ENCODE data around the gene CROCC2.

CROCC2 gene

DNA sequence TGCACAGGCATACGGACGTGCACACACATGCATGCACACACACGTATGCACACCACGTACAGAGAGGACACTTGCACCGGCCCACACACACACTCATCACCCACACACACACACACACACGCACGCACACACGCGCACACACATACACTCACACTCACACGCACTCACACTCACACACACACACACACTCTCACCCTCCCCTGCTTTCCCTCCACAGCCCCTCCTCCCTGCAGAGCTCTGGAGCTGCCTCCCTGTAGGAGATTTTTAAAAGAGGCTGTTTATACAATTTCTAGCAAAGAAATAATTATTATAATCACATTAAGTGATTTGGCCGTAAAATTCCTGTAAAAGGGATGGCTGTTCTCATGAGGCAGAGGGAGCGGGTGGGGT is 55.8 kb downstream of the CROCC2 start:
- Histone ChIP-seq H3K4me3 (replicated peaks; ENCODE audit: insufficient read depth, low read length) (no peak overlapping the region), H3K27ac (replicated peaks) (no peak overlapping the region), H3K27me3 (ENCODE audit: insufficient read depth, poor library complexity, severe bottlenecking) (no peaks in the 10 kb centered on the region)
- TF ChIP-seq, protein P1, sequence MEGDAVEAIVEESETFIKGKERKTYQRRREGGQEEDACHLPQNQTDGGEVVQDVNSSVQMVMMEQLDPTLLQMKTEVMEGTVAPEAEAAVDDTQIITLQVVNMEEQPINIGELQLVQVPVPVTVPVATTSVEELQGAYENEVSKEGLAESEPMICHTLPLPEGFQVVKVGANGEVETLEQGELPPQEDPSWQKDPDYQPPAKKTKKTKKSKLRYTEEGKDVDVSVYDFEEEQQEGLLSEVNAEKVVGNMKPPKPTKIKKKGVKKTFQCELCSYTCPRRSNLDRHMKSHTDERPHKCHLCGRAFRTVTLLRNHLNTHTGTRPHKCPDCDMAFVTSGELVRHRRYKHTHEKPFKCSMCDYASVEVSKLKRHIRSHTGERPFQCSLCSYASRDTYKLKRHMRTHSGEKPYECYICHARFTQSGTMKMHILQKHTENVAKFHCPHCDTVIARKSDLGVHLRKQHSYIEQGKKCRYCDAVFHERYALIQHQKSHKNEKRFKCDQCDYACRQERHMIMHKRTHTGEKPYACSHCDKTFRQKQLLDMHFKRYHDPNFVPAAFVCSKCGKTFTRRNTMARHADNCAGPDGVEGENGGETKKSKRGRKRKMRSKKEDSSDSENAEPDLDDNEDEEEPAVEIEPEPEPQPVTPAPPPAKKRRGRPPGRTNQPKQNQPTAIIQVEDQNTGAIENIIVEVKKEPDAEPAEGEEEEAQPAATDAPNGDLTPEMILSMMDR (IDR thresholded peaks at IDR 0.05; ENCODE audit: insufficient read depth, low read length), result no peak
- TF ChIP-seq SPI1 (IDR thresholded peaks at IDR 0.05; ENCODE audit: borderline replicate concordance, low read depth) (no peak), GABPA (IDR thresholded peaks at IDR 0.05; ENCODE audit: low read depth) (no peak), POLR2AphosphoS5 (IDR thresholded peaks at IDR 0.05; ENCODE audit: low read depth) (no peak)
- TF ChIP-seq, protein P2, sequence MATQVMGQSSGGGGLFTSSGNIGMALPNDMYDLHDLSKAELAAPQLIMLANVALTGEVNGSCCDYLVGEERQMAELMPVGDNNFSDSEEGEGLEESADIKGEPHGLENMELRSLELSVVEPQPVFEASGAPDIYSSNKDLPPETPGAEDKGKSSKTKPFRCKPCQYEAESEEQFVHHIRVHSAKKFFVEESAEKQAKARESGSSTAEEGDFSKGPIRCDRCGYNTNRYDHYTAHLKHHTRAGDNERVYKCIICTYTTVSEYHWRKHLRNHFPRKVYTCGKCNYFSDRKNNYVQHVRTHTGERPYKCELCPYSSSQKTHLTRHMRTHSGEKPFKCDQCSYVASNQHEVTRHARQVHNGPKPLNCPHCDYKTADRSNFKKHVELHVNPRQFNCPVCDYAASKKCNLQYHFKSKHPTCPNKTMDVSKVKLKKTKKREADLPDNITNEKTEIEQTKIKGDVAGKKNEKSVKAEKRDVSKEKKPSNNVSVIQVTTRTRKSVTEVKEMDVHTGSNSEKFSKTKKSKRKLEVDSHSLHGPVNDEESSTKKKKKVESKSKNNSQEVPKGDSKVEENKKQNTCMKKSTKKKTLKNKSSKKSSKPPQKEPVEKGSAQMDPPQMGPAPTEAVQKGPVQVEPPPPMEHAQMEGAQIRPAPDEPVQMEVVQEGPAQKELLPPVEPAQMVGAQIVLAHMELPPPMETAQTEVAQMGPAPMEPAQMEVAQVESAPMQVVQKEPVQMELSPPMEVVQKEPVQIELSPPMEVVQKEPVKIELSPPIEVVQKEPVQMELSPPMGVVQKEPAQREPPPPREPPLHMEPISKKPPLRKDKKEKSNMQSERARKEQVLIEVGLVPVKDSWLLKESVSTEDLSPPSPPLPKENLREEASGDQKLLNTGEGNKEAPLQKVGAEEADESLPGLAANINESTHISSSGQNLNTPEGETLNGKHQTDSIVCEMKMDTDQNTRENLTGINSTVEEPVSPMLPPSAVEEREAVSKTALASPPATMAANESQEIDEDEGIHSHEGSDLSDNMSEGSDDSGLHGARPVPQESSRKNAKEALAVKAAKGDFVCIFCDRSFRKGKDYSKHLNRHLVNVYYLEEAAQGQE (IDR thresholded peaks at IDR 0.05; ENCODE audit: insufficient replicate concordance, low read depth), result no peak
- DNase-seq (ENCODE audit: low read depth in 1 of 2, low spot score in 1 of 2), result no peak

DNA sequence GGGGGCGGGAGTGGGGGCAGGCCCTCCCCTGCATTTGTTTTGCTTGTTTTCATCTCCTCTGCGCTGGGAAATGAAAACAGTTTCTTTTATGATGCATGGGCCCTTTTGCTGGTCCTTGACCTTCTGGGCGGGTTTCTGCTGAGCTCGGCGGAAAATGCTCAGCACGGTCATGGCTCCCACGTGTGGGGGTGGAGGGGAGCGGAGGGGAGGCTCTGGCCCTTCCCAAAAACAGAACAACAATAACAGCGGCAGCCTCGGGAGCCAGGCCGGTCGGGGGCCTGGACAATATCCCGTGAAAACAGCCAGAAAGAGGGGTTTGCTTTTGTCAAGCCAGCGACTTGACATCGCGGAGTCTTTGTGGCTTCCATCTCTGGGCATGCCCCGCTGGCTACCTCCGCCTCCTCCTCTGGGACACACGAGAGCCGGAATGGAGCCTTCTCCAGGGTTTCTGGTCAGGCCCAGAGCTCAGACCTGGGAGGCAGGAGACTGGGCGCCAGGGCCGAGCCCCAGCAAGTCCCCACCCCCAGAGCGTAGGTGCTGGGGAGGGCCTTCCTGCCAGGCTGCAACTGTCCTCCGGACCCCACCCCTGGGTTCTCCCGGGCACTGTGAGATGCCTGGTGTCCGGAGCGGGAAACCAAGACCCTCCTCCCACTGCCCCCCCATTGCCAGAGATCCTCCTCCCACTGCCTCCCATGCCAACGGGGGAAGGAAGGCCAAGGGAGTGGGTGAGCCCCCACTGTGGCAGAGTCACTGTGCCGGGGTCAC is 56.3 kb downstream of the CROCC2 start:
- no peak overlapping the region for H3K27ac ChIP-seq (replicated peaks)
- DNase-seq (ENCODE audit: low read depth in 1 of 2, low spot score in 1 of 2), result no peak
- TF ChIP-seq, protein P2 (IDR thresholded peaks at IDR 0.05; ENCODE audit: insufficient replicate concordance, low read depth), result no peak
- TF ChIP-seq POLR2AphosphoS5 (IDR thresholded peaks at IDR 0.05; ENCODE audit: low read depth) (no peak), SPI1 (IDR thresholded peaks at IDR 0.05; ENCODE audit: borderline replicate concordance, low read depth) (no peak), GABPA (IDR thresholded peaks at IDR 0.05; ENCODE audit: low read depth) (no peak)
- TF ChIP-seq, protein P1 (IDR thresholded peaks at IDR 0.05; ENCODE audit: insufficient read depth, low read length), result no peak

DNA sequence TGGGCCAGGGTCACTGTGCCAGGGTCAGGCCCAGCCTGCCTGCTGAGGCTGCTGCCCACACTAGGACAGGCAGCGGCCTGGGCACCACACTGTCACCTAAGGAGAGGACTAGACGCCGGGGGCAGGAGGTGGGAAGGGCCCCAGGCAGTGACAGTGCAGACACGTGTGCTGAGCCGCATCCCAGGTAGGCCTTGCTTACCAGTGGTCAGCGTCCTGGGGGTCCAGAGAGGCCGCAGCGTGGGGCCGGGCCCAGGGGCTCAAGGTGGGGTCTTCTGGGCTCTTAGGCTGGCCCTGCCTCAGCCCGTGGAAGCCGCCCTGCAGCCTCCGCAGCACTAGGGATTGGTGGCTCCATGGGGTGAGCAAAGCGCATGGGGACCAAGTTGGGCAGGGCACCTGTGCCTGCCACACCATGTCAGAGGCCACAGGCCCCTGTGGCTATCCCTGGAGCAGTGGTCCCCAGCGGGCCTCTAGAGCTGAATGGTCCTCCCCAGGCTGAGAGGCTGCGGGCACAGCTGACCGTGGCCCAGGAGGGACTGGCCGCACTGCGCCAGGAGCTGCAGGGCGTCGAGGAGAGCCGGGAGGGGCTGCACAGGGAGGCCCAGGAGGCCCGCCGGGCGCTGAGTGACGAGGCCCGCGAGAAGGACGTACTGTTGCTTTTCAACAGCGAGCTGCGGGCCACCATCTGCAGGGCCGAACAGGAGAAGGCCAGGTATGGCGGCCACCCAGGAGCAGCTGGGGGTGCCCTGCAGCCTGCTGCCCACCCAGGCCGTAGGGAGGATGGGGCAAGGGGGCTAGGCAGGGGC is 57.1 kb downstream of the CROCC2 start:
- TF ChIP-seq, protein P2 (IDR thresholded peaks at IDR 0.05; ENCODE audit: insufficient replicate concordance, low read depth), result no peak
- TF ChIP-seq, protein P1 (IDR thresholded peaks at IDR 0.05; ENCODE audit: insufficient read depth, low read length), result no peak
- no peak for TF ChIP-seq GABPA (IDR thresholded peaks at IDR 0.05; ENCODE audit: low read depth)
- TF ChIP-seq POLR2AphosphoS5 (IDR thresholded peaks at IDR 0.05; ENCODE audit: low read depth), result no peak
- TF ChIP-seq SPI1 (IDR thresholded peaks at IDR 0.05; ENCODE audit: borderline replicate concordance, low read depth), result no peak
- H3K27ac ChIP-seq (replicated peaks), result no peak overlapping the region
- DNase-seq (ENCODE audit: low read depth in 1 of 2, low spot score in 1 of 2), result no peak

More for the DNA sequence above, 56.3 kb downstream of the CROCC2 start:
- H3K4me3 ChIP-seq (replicated peaks; ENCODE audit: insufficient read depth, low read length), result no peak overlapping the region
- no peaks in the 10 kb centered on the region for H3K27me3 ChIP-seq (ENCODE audit: insufficient read depth, poor library complexity, severe bottlenecking)

More for the DNA sequence above, 57.1 kb downstream of the CROCC2 start:
- H3K27me3 ChIP-seq (ENCODE audit: insufficient read depth, poor library complexity, severe bottlenecking), result no peaks in the 10 kb centered on the region
- no peak overlapping the region for H3K4me3 ChIP-seq (replicated peaks; ENCODE audit: insufficient read depth, low read length)

Data from HL-60 (cell line).